GM12892 (cell line): ENCODE data around the gene LY6G6D.

Experiments
- POLR2A ChIP-seq: IDR thresholded peaks from 2 replicates; pipeline ENCODE4 v1.6.1; 2011; ENCODE audit warnings: low read depth, low read length, control low read depth
- POLR2AphosphoS5 ChIP-seq: IDR thresholded peaks from 2 replicates; pipeline ENCODE4 v1.6.1; 2011; ENCODE audit warnings: low read depth, low read length, control low read depth

GRCh38 chr6:31740397-31741223, 25.5 kb downstream of the LY6G6D start:
- TF ChIP-seq POLR2A, result no peak
- no peak for TF ChIP-seq POLR2AphosphoS5
